HG03045 (cell line): ENCODE data around the gene OOSP3.
"Not testable (repeated sequence)": the region's sequence is repeated elsewhere in the genome, so short reads cannot be mapped to it uniquely, and the experiment has no call there.

Experiments
- ATAC-seq: cut with Tn5 transposase; IDR thresholded peaks from one replicate; pipeline ENCODE4 v1.9.1; 2021; ENCODE audit warnings: mild to moderate bottlenecking, moderate library complexity; ENCODE audit not compliant: unreplicated experiment

Gene OOSP3, protein sequence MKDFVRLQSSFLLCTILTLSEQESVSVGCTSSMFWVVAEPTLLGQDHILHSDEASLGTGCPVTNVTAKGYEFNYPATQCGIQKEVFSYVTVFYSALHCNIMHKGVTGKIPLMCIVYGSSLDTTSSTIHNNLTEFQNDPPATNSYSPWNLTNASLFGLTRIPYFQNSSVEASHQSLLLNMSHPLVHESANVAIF

GRCh38 chr11:59878575-59878974, at the start of gene OOSP3:
Gene OOSP3 (plus strand): TSS chr11:59878782. CDS start chr11:59878809, 27 bp downstream.
- ATAC-seq = no peak

DNA sequence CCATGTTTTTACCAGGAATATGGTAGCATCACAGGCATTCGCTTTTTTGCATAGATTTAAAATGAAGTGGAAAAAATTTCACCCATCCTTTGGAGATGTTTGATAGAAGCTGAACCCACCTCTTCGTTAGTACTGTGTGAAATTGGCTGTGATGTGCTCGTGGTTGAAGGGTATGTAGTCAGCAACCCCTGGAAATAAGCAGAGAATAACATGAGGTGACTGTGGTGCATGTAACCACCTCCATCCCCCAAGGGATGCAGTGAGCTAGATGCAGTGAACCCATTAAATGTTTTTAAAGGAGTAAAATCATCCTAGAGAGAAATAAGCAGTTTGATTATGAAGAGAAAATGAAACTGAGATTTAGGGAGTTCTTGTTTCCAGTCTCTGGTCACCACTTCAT, 49.2 kb upstream of the OOSP3 start:
- no peak for ATAC-seq

DNA sequence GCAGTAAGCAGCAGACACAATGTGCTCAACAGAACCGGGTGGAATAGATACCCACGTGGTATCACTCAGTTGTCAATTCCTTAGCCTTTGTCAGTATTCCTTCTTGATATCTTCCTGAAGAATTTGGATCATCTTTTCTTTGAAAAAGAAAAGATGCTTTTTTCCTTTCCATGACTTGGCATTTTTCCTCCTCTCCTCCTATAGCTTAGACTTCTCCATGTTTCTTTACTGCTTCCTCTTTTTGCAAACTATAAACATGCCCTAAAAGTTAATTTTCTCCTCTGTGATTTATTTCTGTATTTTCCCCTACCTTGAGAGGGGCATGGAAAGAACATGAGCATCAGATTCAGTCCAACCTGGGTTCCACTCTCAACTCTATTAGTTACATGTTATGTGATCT, 45.0 kb upstream of the OOSP3 start:
- ATAC-seq = no peak

DNA sequence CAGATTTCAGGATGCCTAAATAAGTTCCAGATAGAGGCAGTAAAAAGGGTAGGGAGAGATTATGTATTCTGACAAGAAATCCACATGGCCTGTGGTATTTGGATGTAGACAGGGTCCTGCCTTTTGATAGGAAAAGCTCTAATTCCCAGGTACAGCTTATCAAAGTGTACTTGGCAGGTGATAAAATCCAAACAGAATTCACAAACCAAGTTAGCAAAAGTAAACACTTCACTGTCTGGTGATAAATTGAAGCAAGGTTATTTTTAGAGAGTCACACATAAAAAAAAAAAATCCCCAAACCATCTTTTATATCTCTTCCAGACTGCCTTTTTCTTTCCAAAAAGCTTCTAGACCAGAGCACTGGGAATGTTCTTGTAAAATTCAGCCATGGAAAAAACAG, 39.0 kb upstream of the OOSP3 start:
- no peak for ATAC-seq

- ATAC-seq = no peak
Measured at GRCh38 chr11:59841514-59841913, 37.1 kb upstream of the OOSP3 start.

- ATAC-seq = no peak
Measured at GRCh38 chr11:59842316-59842715, 36.3 kb upstream of the OOSP3 start.

DNA sequence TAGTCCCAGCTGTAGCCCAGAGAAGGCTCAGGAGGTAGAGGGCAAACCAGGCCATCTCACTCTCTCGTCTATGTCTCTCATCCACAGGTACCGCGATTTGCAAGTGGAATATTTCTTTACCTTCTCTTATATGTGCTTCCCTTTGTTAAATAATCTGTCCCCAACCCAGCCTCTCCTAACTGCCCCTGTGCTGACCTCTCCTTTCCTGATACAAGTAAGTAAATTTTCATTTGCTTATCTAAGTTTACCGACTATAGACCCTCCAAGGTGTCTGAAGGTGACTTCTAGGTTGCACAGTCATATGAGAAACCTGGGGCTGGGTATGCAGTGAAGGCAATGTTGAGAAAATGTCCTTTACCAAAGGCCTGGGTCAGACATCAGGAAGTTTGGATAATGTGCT, 33.2 kb upstream of the OOSP3 start, which contains the start of gene CBLIF:
Gene CBLIF, minus strand, starts transcription at position 101 of the 400 bp plus-strand sequence. Its CDS starts 46 bp downstream, at position 55.
- ATAC-seq = no peak

GRCh38 chr11:59846556-59846955, 32.0 kb upstream of the OOSP3 start:
- ATAC-seq = no peak

- no peak for ATAC-seq
Measured at GRCh38 chr11:59847626-59848025, 31.0 kb upstream of the OOSP3 start.

DNA sequence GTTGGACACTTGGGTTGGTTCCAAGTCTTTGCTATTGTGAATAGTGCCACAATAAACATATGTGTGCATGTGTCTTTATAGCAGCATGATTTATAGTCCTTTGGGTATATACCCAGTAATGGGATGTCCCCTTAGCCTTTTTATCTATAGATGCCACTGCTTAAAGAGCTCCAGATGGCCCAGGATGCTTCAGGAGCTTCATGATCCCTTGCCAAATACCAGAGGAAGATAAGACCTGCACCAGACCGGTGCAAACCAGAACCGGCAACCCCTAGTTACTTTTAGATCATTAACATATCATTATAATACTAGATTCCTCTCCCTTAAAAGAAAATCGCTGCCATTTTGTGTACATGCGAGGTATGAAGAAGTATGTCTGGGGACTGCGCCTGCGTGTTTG, 30.1 kb upstream of the OOSP3 start:
- ATAC-seq = not testable (repeated sequence)

DNA sequence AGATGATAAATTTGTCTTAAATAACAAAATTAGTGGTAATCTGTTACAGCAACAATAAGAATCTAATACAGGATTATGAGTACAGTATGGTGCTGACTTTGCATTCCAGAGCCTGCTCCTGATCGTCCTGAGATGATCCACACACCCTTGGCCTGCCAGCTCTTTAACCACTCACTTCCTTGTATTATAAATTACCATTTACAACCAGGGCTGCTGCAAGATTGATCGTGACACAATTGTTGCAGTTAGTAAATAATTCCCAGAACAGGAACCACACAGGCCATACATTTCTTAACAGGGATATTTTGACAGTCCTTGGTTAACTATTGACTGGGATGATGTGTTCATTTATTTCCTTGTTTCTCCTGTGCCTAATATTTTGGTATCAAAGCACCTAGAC, 29.5 kb upstream of the OOSP3 start:
- ATAC-seq = no peak

DNA sequence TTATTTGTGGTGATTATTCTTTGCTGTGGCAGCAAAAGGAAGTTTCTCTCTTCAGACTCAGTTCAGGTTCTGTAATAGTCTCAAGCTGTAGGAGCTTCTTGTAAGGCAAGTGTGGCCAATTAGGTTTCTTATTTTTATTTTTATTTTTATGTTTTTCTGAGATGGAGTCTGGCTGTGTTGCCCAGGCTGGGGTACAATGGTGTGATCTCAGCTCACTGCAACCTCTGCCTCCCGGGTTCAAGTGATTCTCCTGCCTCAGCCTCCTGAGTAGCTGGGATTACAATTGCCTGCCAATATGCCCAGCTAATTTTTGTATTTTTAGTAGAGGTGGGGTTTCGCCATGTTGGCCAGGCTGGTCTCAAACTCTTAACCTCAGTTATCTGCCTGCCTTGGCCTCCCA, 29.0 kb upstream of the OOSP3 start:
- not testable (repeated sequence) for ATAC-seq

GRCh38 chr11:59851416-59851815, 27.2 kb upstream of the OOSP3 start:
- not testable (repeated sequence) for ATAC-seq

- ATAC-seq = no peak
Measured at GRCh38 chr11:59854871-59855270, 23.7 kb upstream of the OOSP3 start.

- no peak for ATAC-seq
Measured at GRCh38 chr11:59857439-59858434, 20.8 kb upstream of the OOSP3 start.

DNA sequence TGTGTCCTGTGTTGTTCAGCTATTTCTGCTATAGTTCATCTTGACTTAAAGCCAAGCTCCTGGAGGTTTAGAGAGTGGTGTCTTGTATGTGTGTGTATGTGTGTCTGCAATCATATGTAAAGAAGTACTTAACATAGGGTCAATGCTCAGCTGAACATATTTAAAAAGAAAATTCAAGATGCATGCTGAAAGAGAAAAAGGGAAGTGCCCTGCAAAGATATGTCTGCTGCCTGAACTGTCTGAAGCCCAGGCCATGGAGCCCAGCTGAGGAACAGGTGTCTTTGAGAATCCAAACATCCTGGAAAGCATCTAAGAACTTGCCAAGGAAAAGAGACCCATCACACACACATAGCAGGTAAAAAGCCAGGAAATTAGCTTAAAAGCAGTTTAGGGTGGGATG, 18.9 kb upstream of the OOSP3 start:
- no peak for ATAC-seq

- no peak for ATAC-seq
Measured at GRCh38 chr11:59862252-59862651, 16.3 kb upstream of the OOSP3 start.

- no peak for ATAC-seq
Measured at GRCh38 chr11:59865031-59865430, 13.6 kb upstream of the OOSP3 start.

DNA sequence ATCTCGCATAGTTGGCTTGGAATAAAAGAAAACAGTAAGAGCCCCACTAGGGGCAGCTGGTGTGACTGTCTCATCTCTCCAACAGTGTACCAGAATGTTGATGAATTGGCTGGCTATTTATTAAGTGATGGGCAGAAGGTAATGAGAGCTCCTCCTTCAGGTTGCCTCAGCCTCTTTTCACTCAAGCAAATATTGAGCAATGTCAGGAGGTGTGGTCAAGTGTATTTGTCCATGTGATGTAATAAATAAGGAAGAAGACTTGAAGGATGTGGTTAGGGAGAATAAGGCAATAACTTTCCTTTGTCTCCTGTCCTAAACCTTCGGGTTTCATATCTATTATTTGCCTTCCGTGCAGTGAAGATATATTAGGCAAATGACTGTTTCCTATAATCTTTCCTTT, 12.2 kb upstream of the OOSP3 start, which contains the start of gene TCN1:
Gene TCN1, minus strand, starts transcription at position 91 of the 400 bp plus-strand sequence. Its CDS starts 17 bp downstream, at position 74.
- no peak for ATAC-seq

DNA sequence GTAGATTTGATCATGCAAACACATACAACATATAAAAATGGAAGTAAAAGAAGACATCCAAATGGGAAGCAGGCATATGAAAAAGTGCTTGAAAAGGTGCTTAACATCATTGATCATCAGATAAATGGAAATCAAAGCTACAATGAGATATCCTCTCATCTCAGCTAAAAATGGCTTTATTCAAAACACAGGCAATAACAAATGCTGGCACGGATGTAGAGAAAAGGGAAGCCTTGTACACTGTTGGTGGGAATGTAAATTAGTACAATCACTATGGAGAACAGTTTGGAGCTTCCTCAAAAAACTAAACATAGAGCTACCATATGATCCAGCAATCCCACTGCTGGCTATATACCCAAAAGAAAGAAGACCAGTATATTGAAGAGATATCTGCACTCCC, 11.7 kb upstream of the OOSP3 start:
- ATAC-seq = no peak

- ATAC-seq = no peak
Measured at GRCh38 chr11:59867946-59868345, 10.6 kb upstream of the OOSP3 start.

DNA sequence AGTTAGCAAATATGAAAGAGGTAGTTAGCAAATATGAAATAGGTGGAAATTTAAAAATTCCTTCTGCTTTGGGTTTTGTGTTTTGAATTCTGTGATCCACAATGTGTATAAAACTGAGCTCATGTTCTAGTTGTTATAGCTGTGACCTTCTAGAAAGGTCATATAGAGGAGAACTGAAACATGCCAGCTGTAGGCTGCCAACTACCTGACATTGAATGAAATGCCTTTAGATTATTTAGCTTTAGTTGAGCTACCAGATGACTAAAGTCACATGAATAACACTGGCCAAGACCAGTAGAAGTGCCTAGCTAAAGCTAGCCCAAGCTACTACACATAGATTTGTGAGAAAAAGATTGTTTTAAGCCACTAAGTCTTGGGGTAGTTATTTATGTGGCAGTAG, 6.5 kb upstream of the OOSP3 start:
- ATAC-seq = no peak
